ENCODE results near the gene RAB11FIP3.

- TF ChIP-seq POLR2A (IDR thresholded peaks at IDR 0.05; ENCODE audit: low read depth, low read length) (peak; percentile 77; the same call in 1 of the 2 replicates), TAF1 (IDR thresholded peaks at IDR 0.05; ENCODE audit: borderline replicate concordance, low read depth, low read length) (no peak), POLR2AphosphoS5 (IDR thresholded peaks at IDR 0.05; ENCODE audit: low read depth, low read length) (no peak)
Observed at GRCh38 chr16:425082-425718, at the start of gene RAB11FIP3.
